A549 treated with AZD9567 at 1 μM for 4 hours (cell line): Measurements from ENCODE around the gene PCDHGA5. TPM values are rescaled to one million over a fixed set of nuclear protein-coding genes. Genes with fewer than 3 reads are reported as not detected.

ENCODE experiments used
- total RNA-seq: library from RNA; stranded (reverse); fragments of 200-300 nt; extraction: Qiagen RNA extraction; gene quantifications from 5 replicates; pipeline ENCODE4 v1.2.3, GENCODE V29; 2022; ENCODE audit not compliant: insufficient read depth

Gene PCDHGA5
- total RNA-seq, result 0.09 to 0.87 TPM (median 0.14 TPM) in 5 replicates

GRCh38 chr5:141363952-141364660 lies at the start of gene PCDHGA5:
Gene PCDHGA5, plus strand, starts transcription at chr5:141364162. Its CDS starts 169 bp downstream, at chr5:141364331.

GRCh38 chr5:141320225-141321169 lies 43.5 kb upstream of the PCDHGA5 start, which contains the start of gene TAF7:
Gene TAF7, minus strand, starts transcription at chr5:141320784. Its CDS starts 740 bp downstream, at chr5:141320044.

GRCh38 chr5:141330299-141331080 lies 33.5 kb upstream of the PCDHGA5 start, which contains the start of gene PCDHGA1:
Gene PCDHGA1, plus strand, starts transcription at chr5:141330514.

DNA sequence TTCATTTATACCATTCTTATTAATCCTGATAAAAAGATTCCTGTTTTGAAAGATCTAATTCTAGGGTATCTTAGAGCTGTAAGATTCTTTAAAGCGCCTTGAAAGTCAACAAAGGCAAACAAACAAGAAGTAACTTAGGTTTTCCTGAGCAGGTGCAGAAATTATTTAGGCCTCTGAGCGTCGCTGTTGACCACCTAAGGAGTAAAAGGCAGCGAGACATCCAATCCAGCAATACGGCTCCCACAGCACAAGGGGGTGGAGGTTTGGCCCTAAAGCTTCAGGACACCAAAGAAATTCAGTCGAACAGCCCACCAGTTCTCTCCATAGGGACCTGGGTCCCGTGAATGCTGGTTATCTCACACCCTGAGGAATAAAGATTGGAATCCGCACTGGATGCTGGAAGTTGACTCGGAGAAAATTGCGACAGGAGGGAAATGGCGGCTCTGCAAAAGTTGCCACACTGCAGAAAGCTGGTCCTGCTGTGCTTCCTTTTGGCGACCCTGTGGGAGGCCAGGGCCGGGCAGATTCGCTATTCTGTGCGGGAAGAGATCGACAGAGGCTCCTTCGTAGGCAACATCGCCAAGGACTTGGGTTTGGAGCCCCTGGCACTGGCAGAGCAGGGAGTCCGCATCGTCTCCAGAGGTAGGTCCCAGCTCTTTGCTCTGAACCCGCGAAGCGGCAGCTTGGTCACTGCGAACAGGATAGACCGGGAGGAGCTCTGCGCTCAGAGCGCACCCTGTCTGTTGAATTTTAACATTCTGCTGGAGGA lies 25.2 kb upstream of the PCDHGA5 start, which contains the start of gene PCDHGA2:
TSS of gene PCDHGA2 (plus strand) at position 223 of the 769 bp plus-strand sequence.

DNA sequence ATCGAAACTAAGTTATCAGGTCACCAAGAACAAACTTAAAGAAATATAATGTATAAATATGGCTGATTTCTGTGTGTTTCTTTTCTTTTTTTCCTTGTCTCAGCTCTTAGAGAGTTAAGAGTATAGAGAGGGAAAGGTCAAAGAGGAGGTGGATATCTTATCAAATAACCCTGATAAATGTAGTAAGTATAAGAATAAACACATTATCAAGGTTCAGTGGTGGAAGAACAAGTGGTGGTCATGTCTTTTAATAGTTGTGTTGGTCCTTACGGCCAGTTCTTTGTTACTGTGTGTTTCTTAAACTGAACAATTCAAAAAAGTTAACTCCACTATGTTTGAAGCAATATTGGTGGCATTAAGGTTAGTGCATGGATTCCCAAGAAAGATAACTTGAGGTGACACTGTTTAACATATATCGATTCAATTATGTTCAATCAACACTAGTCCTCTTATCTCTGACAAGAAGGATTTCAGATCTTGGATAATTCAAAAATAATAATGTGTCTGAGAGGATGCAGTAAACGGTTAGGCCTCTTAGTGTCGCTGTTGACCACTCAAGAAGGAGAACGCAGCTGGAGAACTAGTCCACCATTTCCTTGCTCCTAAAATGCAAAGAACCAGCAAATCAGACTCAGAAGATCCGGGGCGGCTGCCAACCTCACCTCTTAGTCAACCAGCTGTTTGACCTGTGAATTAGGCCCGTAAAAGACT lies 20.6 kb upstream of the PCDHGA5 start, which contains the start of gene PCDHGA3:
TSS of gene PCDHGA3 (plus strand) at position 588 of the 711 bp plus-strand sequence. CDS start 205 bp downstream, outside the sequence.

GRCh38 chr5:141349917-141350619 lies 13.9 kb upstream of the PCDHGA5 start, which contains the start of gene PCDHGB1:
Gene PCDHGB1, plus strand, starts transcription at chr5:141350099. Its CDS starts 162 bp downstream, at chr5:141350261.

DNA sequence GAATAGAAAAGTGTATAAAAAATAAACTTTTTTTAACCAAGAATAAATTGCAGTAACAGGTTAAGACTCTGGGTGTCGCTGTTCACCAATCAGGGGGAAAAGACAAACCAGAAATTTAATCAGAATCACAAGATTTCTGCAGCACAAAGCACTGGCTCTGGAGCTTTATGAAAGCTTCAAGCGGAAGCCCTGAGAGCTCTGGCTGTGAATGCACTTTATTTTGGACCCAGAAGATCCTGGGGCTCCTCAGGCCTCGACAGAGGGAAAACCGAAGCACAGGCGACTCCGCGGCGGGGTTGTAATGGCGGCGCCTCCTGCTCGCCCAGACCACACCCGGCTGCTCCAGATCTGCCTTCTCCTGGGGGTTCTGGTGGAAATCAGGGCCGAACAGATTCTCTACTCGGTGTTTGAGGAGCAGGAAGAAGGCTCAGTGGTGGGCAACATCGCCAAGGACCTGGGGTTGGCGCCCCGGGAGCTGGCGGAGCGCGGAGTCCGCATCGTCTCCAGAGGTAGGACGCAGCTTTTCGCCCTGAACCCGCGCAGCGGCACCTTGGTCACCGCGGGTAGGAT lies 9.0 kb upstream of the PCDHGA5 start, which contains the start of gene PCDHGA4:
TSS of gene PCDHGA4 (plus strand) at position 122 of the 570 bp plus-strand sequence. CDS start at position 209, 87 bp downstream.

GRCh38 chr5:141359790-141360426 lies 4.1 kb upstream of the PCDHGA5 start, which contains the start of gene PCDHGB2:
Gene PCDHGB2, plus strand, starts transcription at chr5:141359994. Its CDS starts 142 bp downstream, at chr5:141360136.

DNA sequence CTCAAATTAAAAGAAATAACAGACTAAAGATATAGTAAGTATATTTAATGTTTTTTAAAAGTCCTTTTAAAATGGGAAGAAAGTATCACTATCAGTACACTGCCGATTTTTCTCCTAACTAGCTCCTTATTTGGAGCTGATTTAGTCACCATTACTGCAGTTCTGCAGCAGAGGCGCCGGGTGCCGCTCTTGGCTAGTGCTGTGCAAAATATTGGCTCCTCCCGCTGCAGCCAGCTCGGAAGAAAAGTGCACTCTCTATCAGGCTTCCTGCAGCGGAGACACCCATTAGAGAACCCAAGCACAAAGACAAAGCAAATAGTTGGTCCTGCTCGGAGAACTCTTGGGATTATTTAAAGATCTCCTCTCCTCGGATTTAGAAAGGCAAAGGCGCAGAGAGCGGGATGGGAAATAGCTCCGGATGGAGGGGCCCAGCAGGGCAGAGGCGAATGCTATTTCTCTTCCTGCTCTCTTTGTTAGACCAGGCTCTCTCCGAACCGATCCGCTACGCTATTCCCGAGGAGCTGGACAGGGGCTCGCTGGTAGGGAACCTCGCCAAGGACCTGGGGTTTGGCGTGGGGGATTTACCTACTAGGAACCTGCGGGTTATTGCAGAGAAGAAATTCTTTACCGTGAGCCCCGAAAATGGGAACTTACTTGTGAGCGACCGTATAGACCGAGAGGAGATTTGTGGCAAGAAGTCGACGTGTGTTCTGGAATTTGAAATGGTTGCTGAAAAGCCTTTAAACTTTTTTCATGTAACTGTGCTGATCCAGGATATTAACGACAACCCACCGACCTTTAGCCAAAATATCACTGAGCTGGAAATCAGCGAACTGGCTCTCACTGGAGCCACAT lies 6.3 kb downstream of the PCDHGA5 start, which contains the start of gene PCDHGB3:
TSS of gene PCDHGB3 (plus strand) at position 249 of the 855 bp plus-strand sequence. CDS start at position 402, 153 bp downstream.

DNA sequence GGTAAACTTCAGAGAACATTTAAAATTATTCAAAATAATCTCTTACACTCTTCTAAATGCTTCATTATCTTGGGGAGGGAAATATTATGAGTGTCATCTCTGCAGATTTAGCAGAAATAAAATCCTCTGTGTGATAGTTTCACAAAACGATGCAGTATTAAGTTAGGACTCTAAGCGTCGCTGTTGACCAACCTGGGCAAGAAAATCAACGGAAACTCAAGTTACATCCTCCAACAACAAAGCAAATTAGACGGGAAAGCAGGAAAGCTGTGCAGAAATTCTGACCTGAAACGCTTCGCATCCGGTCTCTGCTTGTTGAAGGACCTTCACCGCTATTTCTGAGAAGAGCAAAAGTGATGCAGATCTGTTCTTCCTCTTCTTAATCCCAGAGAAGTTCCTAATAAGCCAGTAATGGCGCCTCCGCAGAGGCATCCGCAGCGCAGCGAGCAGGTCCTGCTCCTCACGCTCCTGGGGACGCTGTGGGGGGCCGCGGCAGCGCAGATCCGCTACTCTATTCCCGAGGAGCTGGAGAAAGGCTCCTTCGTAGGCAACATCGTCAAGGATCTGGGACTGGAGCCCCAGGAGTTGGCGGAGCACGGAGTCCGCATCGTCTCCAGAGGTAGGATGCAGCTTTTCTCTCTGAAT lies 9.8 kb downstream of the PCDHGA5 start, which contains the start of gene PCDHGA6:
TSS of gene PCDHGA6 (plus strand) at position 219 of the 645 bp plus-strand sequence. CDS start at position 412, 193 bp downstream.

GRCh38 chr5:141382469-141383294 lies 18.7 kb downstream of the PCDHGA5 start, which contains the start of gene PCDHGA7:
Gene PCDHGA7, plus strand, starts transcription at chr5:141382742. Its CDS starts 158 bp downstream, at chr5:141382900.

GRCh38 chr5:141387557-141388311 lies 23.8 kb downstream of the PCDHGA5 start, which contains the start of gene PCDHGB4:
Gene PCDHGB4, plus strand, starts transcription at chr5:141387698. Its CDS starts 187 bp downstream, at chr5:141387885.

DNA sequence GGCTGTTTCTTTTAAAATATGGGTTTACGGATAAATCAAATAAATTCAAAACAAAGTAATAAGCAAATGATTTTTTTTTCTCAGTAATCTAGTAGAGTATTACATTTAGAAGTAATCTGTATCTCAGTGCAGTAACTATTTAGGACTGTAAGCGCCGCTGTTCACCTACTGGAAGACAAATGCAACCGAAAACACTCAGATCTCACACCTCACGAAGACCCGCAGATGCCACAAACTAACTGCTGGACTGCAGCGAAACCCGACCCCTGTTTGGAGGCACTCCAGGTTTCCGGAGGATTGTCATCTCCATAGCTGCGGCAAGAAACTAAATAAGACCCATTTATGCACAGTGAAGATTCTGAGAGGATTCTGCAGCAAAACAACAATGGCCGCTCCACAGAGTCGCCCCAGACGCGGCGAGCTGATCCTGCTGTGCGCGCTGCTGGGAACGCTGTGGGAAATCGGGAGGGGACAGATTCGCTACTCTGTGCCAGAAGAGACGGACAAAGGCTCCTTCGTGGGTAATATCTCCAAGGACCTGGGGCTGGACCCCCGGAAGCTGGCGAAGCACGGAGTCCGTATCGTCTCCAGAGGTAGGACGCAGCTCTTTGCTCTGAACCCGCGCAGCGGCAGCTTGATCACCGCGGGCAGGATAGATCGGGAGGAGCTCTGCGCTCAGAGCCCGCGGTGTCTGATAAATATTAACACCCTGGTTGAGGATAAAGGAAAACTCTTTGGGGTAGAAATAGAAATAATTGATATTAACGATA lies 28.7 kb downstream of the PCDHGA5 start, which contains the start of gene PCDHGA8:
TSS of gene PCDHGA8 (plus strand) at position 205 of the 770 bp plus-strand sequence. CDS start at position 386, 181 bp downstream.

